ENCODE data around the gene USP13. TPM values are rescaled to one million over a fixed set of nuclear protein-coding genes. Genes with fewer than 3 reads are reported as not detected.

USP13 gene
- total RNA-seq (2022; extraction: Qiagen RNA extraction): 7.8 to 12.6 TPM (median 10.8 TPM) in 5 replicates

GRCh38 chr3:179652447-179653095 is at the start of gene USP13:
Gene USP13, plus strand, starts transcription at chr3:179653040. Its CDS starts 186 bp downstream, at chr3:179653226.

GRCh38 chr3:179604321-179605078 is 48.3 kb upstream of the USP13 start, which contains the start of the genes MRPL47 and NDUFB5:
Gene MRPL47, minus strand, starts transcription at chr3:179604638. Its CDS starts 14 bp downstream, at chr3:179604624.
Gene NDUFB5, plus strand, starts transcription at chr3:179604794. Its CDS starts 22 bp downstream, at chr3:179604816.

Other genes with a start within 250 kb of the USP13 start
- gene GNB4, start 201.6 kb upstream of the USP13 start, total RNA-seq (2022; extraction: Qiagen RNA extraction): 9.4 to 15.6 TPM (median 11.5 TPM) in 5 replicates
- gene ACTL6A, start 90.1 kb upstream of the USP13 start, total RNA-seq (2022; extraction: Qiagen RNA extraction): 49.7 to 75.0 TPM (median 51.6 TPM) in 5 replicates
- 34.5 to 46.5 TPM (median 36.9 TPM) in 5 replicates for gene MRPL47, start 48.4 kb upstream of the USP13 start, total RNA-seq (2022; extraction: Qiagen RNA extraction)
- gene NDUFB5, start 48.2 kb upstream of the USP13 start, total RNA-seq (2022; extraction: Qiagen RNA extraction): 42.1 to 64.7 TPM (median 52.3 TPM) in 5 replicates